ENCODE results near the gene PTPRK.

The PTPRK gene

GRCh38 chr6:127971386-127971785 is 549.0 kb downstream of the PTPRK start:
- no peaks in the 10 kb centered on the region for H3K36me3 ChIP-seq
- H3K27ac ChIP-seq, result no peak overlapping the region
- no peak overlapping the region for H3K4me3 ChIP-seq (ENCODE audit: low read depth in 1 of 2, low read length in 1 of 2)
- H3K27me3 ChIP-seq, result no peaks in the 10 kb centered on the region
- no peaks in the 10 kb centered on the region for H3K4me1 ChIP-seq (ENCODE audit: control insufficient read depth in 1 of 2, insufficient read depth in 1 of 2, low read depth in 1 of 2, low read length in 1 of 2)
- no peaks in the 10 kb centered on the region for H3K9me3 ChIP-seq
- no peak for TF ChIP-seq CTCF (IDR thresholded peaks at IDR 0.05)

GRCh38 chr6:127969701-127970100 is 550.7 kb downstream of the PTPRK start:
- Histone ChIP-seq H3K27ac (no peak overlapping the region), H3K36me3 (no peaks in the 10 kb centered on the region), H3K4me1 (ENCODE audit: control insufficient read depth in 1 of 2, insufficient read depth in 1 of 2, low read depth in 1 of 2, low read length in 1 of 2) (no peaks in the 10 kb centered on the region), H3K4me3 (ENCODE audit: low read depth in 1 of 2, low read length in 1 of 2) (no peak overlapping the region), H3K9me3 (no peaks in the 10 kb centered on the region), H3K27me3 (no peaks in the 10 kb centered on the region)
- no peak for TF ChIP-seq CTCF (IDR thresholded peaks at IDR 0.05)

GRCh38 chr6:127968394-127968793 is 552.0 kb downstream of the PTPRK start:
- Histone ChIP-seq H3K27me3 (no peaks in the 10 kb centered on the region), H3K9me3 (no peaks in the 10 kb centered on the region), H3K4me3 (ENCODE audit: low read depth in 1 of 2, low read length in 1 of 2) (no peak overlapping the region), H3K27ac (no peak overlapping the region), H3K36me3 (no peaks in the 10 kb centered on the region), H3K4me1 (ENCODE audit: control insufficient read depth in 1 of 2, insufficient read depth in 1 of 2, low read depth in 1 of 2, low read length in 1 of 2) (no peaks in the 10 kb centered on the region)
- TF ChIP-seq CTCF (IDR thresholded peaks at IDR 0.05), result no peak

- H3K9me3 ChIP-seq, result no peaks in the 10 kb centered on the region
- no peaks in the 10 kb centered on the region for H3K27me3 ChIP-seq
- no peaks in the 10 kb centered on the region for H3K4me1 ChIP-seq (ENCODE audit: control insufficient read depth in 1 of 2, insufficient read depth in 1 of 2, low read depth in 1 of 2, low read length in 1 of 2)
- H3K4me3 ChIP-seq (ENCODE audit: low read depth in 1 of 2, low read length in 1 of 2), result no peak overlapping the region
- no peak overlapping the region for H3K27ac ChIP-seq
- no peak for TF ChIP-seq CTCF (IDR thresholded peaks at IDR 0.05)
- no peaks in the 10 kb centered on the region for H3K36me3 ChIP-seq
Observed at GRCh38 chr6:127967708-127968107, 552.7 kb downstream of the PTPRK start.

GRCh38 chr6:127966616-127967015 is 553.8 kb downstream of the PTPRK start:
- H3K36me3 ChIP-seq, result no peaks in the 10 kb centered on the region
- H3K27ac ChIP-seq, result no peak overlapping the region
- no peaks in the 10 kb centered on the region for H3K4me1 ChIP-seq (ENCODE audit: control insufficient read depth in 1 of 2, insufficient read depth in 1 of 2, low read depth in 1 of 2, low read length in 1 of 2)
- H3K9me3 ChIP-seq, result no peaks in the 10 kb centered on the region
- H3K27me3 ChIP-seq, result no peaks in the 10 kb centered on the region
- H3K4me3 ChIP-seq (ENCODE audit: low read depth in 1 of 2, low read length in 1 of 2), result no peak overlapping the region
- no peak for TF ChIP-seq CTCF (IDR thresholded peaks at IDR 0.05)

- Histone ChIP-seq H3K27me3 (no peaks in the 10 kb centered on the region), H3K36me3 (no peaks in the 10 kb centered on the region), H3K4me3 (ENCODE audit: low read depth in 1 of 2, low read length in 1 of 2) (no peak overlapping the region), H3K27ac (no peak overlapping the region), H3K4me1 (ENCODE audit: control insufficient read depth in 1 of 2, insufficient read depth in 1 of 2, low read depth in 1 of 2, low read length in 1 of 2) (no peaks in the 10 kb centered on the region), H3K9me3 (no peaks in the 10 kb centered on the region)
- no peak for TF ChIP-seq CTCF (IDR thresholded peaks at IDR 0.05)
Observed at GRCh38 chr6:127963495-127963894, 556.9 kb downstream of the PTPRK start.

All from neutrophil (primary cell).